PC-3 (cell line): ENCODE results near the gene IGF1.

Experiments used
- EZH2 ChIP-seq: fragments of 300-600 bp; sonication (generic); IDR thresholded peaks from one replicate; pipeline ENCODE4 v1.6.1; 2017; ENCODE audit warnings: antibody characterized with exemption, mild to moderate bottlenecking, low read length; ENCODE audit not compliant: unreplicated experiment
- EZH2phosphoT487 ChIP-seq: fragments of 300-600 bp; sonication (generic); IDR thresholded peaks from 2 replicates; pipeline ENCODE4 v1.6.1; 2018; ENCODE audit warnings: mild to moderate bottlenecking, antibody characterized with exemption, low read length, borderline replicate concordance
- TF ChIP-seq, protein P1 (sequence below): fragments of 300-600 bp; sonication (generic); conservative IDR thresholded peaks from 2 replicates; pipeline ENCODE4 v1.5.1; 2017; ENCODE audit warnings: antibody characterized with exemption, low read depth, mild to moderate bottlenecking, low read length

DNA sequence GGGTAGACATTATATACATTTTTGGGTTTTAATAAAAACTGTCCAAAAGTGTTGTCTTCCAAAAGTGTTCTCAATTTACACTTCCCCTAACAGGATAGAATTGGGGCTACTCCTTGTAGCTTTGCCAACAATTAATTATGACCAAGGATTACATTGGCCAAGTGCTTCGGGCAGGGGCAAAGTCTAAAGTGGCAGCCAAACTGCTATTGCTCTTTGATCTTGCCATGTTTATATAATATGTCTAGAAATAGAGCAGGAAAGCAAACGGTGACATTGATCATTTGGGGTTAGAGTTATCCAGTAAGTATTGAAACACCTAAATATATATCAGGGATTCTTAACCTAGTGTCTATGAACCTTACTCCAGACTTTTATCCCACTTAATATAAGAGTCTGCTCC, 31.2 kb upstream of the IGF1 start:
- TF ChIP-seq, protein P1, sequence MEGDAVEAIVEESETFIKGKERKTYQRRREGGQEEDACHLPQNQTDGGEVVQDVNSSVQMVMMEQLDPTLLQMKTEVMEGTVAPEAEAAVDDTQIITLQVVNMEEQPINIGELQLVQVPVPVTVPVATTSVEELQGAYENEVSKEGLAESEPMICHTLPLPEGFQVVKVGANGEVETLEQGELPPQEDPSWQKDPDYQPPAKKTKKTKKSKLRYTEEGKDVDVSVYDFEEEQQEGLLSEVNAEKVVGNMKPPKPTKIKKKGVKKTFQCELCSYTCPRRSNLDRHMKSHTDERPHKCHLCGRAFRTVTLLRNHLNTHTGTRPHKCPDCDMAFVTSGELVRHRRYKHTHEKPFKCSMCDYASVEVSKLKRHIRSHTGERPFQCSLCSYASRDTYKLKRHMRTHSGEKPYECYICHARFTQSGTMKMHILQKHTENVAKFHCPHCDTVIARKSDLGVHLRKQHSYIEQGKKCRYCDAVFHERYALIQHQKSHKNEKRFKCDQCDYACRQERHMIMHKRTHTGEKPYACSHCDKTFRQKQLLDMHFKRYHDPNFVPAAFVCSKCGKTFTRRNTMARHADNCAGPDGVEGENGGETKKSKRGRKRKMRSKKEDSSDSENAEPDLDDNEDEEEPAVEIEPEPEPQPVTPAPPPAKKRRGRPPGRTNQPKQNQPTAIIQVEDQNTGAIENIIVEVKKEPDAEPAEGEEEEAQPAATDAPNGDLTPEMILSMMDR, result no peak
- TF ChIP-seq EZH2 (no peak), EZH2phosphoT487 (no peak)
